ENCODE data around the gene RAP1GAP2. TPM values are rescaled to one million over a fixed set of nuclear protein-coding genes. Genes with fewer than 3 reads are reported as not detected.
"Not testable (repeated sequence)": the region's sequence is repeated elsewhere in the genome, so short reads cannot be mapped to it uniquely, and the experiment has no call there.

Gene RAP1GAP2
- polyA plus RNA-seq, 3 donors = 3.9 to 17.9 (median 4.7) TPM

GRCh38 chr17:3063507-3063906 lies 267.3 kb downstream of the RAP1GAP2 start, which contains the start of gene OR1D5:
Gene OR1D5, minus strand, starts transcription at chr17:3063607. Its CDS starts 0 bp downstream, at chr17:3063607.
- WGBS, 3 donors = 62 to 87% (median 67%) methylated on average over 1 of the region's 2 CpGs

GRCh38 chr17:3065192-3065591 lies 269.0 kb downstream of the RAP1GAP2 start:
- not testable (repeated sequence) for H3K27ac ChIP-seq (ENCODE audit: low read depth, low read length)
- no CpG with 5 or more reads among the region's 1 CpG for WGBS, 3 donors

More at GRCh38 chr17:3063507-3063906, 267.3 kb downstream of the RAP1GAP2 start, which contains the start of gene OR1D5:
- H3K27ac ChIP-seq (ENCODE audit: low read depth, low read length) = not testable (repeated sequence)

DNA sequence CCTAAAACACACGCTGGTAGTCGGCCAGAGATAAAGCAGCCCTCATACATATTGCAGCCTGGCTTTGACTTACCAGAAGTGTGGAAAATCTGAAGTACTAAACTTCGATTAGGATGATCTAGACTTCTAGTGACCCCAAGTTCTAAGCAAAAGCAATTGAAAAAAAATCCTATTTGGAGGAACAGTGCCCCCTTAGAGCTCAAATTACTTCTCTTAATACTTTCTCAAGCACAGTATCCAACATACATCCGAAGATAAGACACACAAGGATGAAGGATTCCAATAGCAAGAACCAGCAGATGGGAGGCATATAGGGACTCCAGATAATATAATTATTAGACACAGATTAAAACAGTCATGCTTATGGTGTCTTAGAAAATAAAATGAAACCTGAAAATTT lies 277.6 kb downstream of the RAP1GAP2 start:
- H3K27ac ChIP-seq (ENCODE audit: low read depth, low read length) = not testable (repeated sequence)
- 64 to 81% (median 79%) methylated on average over 4 of the region's 4 CpGs for WGBS, 3 donors

Other genes starting within 250 kb of the RAP1GAP2 start
- 10 to 100 TPM; 17.4 to 48.8 (median 38.7) TPM for gene PAFAH1B1, start 202.8 kb upstream of the RAP1GAP2 start, polyA plus RNA-seq
- 100 to 1,000 TPM in 1 of 3 donors, 10 to 100 TPM in 2; 37.2 to 124 (median 49.1) TPM for gene CLUH, start 84.7 kb upstream of the RAP1GAP2 start, polyA plus RNA-seq
- gene CCDC92B, start 46.8 kb upstream of the RAP1GAP2 start, polyA plus RNA-seq = under 1 TPM; 0.13 to 0.37 (median 0.34) TPM

Data from adipose tissue (tissue), 3 donors.